ENCODE data around the gene ARL5A. TPM values are rescaled to one million over a fixed set of nuclear protein-coding genes. Genes with fewer than 3 reads are reported as not detected.

ARL5A gene
- total RNA-seq, 2 donors from 2014 or later, result 44.1 to 133 TPM

GRCh38 chr2:151808258-151809072 is 19.8 kb downstream of the ARL5A start:
- TF ChIP-seq CTCF (IDR thresholded peaks at IDR 0.05), result peak; percentile 33
- H3K36me3 ChIP-seq, result peaks cover 24% of the 10 kb centered on the region
- no peak overlapping the region for H3K27ac ChIP-seq
- H3K4me3 ChIP-seq, result no peak overlapping the region
- peaks cover 2 to 12% of the 10 kb centered on the region in 2 donors for H3K4me1 ChIP-seq (ENCODE audit: control insufficient read depth in 1 of 2, low read depth in 2 of 2)
- ATAC-seq (ENCODE audit: insufficient number of reproducible peaks, low FRiP score, low read depth) (no peak), DNase-seq (ENCODE audit: low spot score) (no peak)
- no peaks in the 10 kb centered on the region for H3K9me3 ChIP-seq
- no peaks in the 10 kb centered on the region for H3K27me3 ChIP-seq (replicated peaks; ENCODE audit: insufficient read depth)

- peaks cover 19% of the 10 kb centered on the region for H3K36me3 ChIP-seq
- ATAC-seq (ENCODE audit: insufficient number of reproducible peaks, low FRiP score, low read depth), result no peak
- TF ChIP-seq CTCF (IDR thresholded peaks at IDR 0.05), result no peak
Observed at GRCh38 chr2:151805961-151806360, 22.3 kb downstream of the ARL5A start.

GRCh38 chr2:151805343-151805742 is 22.9 kb downstream of the ARL5A start:
- Histone ChIP-seq H3K4me3 (no peak overlapping the region), H3K27me3 (replicated peaks; ENCODE audit: insufficient read depth) (no peaks in the 10 kb centered on the region), H3K36me3 (peaks cover 13% of the 10 kb centered on the region), H3K27ac (no peak overlapping the region), H3K9me3 (no peaks in the 10 kb centered on the region), H3K4me1 (ENCODE audit: control insufficient read depth in 1 of 2, low read depth in 2 of 2) (peaks cover 0 to 12% of the 10 kb centered on the region in 2 donors)
- ATAC-seq (ENCODE audit: insufficient number of reproducible peaks, low FRiP score, low read depth) (no peak), DNase-seq (ENCODE audit: low spot score) (no peak)
- TF ChIP-seq CTCF (IDR thresholded peaks at IDR 0.05), result no peak

More at GRCh38 chr2:151805961-151806360, 22.3 kb downstream of the ARL5A start:
- Histone ChIP-seq H3K27me3 (replicated peaks; ENCODE audit: insufficient read depth) (no peaks in the 10 kb centered on the region), H3K4me1 (ENCODE audit: control insufficient read depth in 1 of 2, low read depth in 2 of 2) (peaks cover 0 to 12% of the 10 kb centered on the region in 2 donors), H3K27ac (no peak overlapping the region), H3K4me3 (no peak overlapping the region), H3K9me3 (no peaks in the 10 kb centered on the region)
- DNase-seq (ENCODE audit: low spot score), result no peak

- no peaks in the 10 kb centered on the region for H3K27me3 ChIP-seq (replicated peaks; ENCODE audit: insufficient read depth)
- no peak for TF ChIP-seq CTCF (IDR thresholded peaks at IDR 0.05)
- H3K4me3 ChIP-seq, result no peak overlapping the region
- peaks cover 11% of the 10 kb centered on the region for H3K36me3 ChIP-seq
- H3K4me1 ChIP-seq (ENCODE audit: control insufficient read depth in 1 of 2, low read depth in 2 of 2), result peaks cover 0 to 10% of the 10 kb centered on the region in 2 donors
- H3K27ac ChIP-seq, result no peak overlapping the region
- H3K9me3 ChIP-seq, result no peaks in the 10 kb centered on the region
- no peak for DNase-seq (ENCODE audit: low spot score)
- ATAC-seq (ENCODE audit: insufficient number of reproducible peaks, low FRiP score, low read depth), result no peak
Observed at GRCh38 chr2:151803811-151804210, 24.4 kb downstream of the ARL5A start.

GRCh38 chr2:151802315-151802714 is 25.9 kb downstream of the ARL5A start:
- TF ChIP-seq CTCF (IDR thresholded peaks at IDR 0.05), result no peak
- peaks cover 0 to under 1% of the 10 kb centered on the region in 2 donors for H3K4me1 ChIP-seq (ENCODE audit: control insufficient read depth in 1 of 2, low read depth in 2 of 2)
- ATAC-seq (ENCODE audit: insufficient number of reproducible peaks, low FRiP score, low read depth), result no peak
- no peaks in the 10 kb centered on the region for H3K9me3 ChIP-seq
- peaks cover 11% of the 10 kb centered on the region for H3K36me3 ChIP-seq
- no peak overlapping the region for H3K27ac ChIP-seq
- DNase-seq (ENCODE audit: low spot score), result no peak
- no peaks in the 10 kb centered on the region for H3K27me3 ChIP-seq (replicated peaks; ENCODE audit: insufficient read depth)
- no peak overlapping the region for H3K4me3 ChIP-seq
